ENCODE measurements around the gene ZBED4. TPM values are rescaled to one million over a fixed set of nuclear protein-coding genes. Genes with fewer than 3 reads are reported as not detected.
A peak's percentile ranks its signal among the peaks of the same experiment; 100 is the strongest.

ZBED4 gene
- total RNA-seq, 1 donor from 2014 or later, result 11.8 TPM

DNA sequence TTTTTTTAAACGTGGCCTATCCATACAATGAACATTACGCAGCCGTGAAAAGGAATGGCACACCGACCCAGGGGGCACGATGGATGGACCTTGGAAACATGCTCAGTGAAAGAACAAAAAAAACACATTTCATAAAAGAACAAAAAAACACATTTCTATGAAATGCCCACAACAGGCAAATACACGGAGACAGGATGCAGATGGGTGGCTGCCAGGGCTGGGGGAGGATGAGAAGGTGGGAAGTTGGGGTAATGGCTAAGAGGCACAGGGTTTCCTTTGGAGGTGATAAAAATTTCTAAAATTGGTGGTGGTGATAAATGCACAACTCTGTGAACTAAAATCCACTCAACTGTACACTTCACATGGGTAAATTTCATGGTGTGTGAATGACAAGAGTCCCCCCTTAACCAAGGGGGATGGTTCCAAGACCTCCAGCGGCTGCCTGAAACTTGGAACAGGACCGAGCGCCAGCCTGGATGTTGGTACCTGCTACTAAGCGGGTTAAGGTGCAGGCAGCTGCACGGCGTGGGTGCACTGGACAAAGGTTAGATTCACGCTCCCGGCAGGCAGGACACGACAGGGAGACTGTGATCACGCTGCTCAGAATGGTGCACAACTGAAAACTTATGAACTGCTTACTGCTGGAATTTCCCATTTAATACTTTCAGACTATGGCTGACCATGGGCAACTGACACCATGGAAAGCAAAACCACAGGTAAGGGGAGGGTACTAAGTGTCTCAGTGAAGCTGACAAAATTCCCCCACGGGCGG lies 42.4 kb upstream of the ZBED4 start:
- no peak for DNase-seq
- Histone ChIP-seq H3K27me3 (no peaks in the 10 kb centered on the region), H3K4me3 (no peak overlapping the region), H3K9me3 (no peaks in the 10 kb centered on the region), H3K36me3 (peaks cover 12% of the 10 kb centered on the region), H3K27ac (no peak overlapping the region), H3K4me1 (peaks cover 27% of the 10 kb centered on the region)
- no peak for ATAC-seq
- TF ChIP-seq, protein P1, sequence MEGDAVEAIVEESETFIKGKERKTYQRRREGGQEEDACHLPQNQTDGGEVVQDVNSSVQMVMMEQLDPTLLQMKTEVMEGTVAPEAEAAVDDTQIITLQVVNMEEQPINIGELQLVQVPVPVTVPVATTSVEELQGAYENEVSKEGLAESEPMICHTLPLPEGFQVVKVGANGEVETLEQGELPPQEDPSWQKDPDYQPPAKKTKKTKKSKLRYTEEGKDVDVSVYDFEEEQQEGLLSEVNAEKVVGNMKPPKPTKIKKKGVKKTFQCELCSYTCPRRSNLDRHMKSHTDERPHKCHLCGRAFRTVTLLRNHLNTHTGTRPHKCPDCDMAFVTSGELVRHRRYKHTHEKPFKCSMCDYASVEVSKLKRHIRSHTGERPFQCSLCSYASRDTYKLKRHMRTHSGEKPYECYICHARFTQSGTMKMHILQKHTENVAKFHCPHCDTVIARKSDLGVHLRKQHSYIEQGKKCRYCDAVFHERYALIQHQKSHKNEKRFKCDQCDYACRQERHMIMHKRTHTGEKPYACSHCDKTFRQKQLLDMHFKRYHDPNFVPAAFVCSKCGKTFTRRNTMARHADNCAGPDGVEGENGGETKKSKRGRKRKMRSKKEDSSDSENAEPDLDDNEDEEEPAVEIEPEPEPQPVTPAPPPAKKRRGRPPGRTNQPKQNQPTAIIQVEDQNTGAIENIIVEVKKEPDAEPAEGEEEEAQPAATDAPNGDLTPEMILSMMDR (IDR thresholded peaks at IDR 0.05), result no peak
- intact Hi-C loops (cut with DNase I), result no loop called here

DNA sequence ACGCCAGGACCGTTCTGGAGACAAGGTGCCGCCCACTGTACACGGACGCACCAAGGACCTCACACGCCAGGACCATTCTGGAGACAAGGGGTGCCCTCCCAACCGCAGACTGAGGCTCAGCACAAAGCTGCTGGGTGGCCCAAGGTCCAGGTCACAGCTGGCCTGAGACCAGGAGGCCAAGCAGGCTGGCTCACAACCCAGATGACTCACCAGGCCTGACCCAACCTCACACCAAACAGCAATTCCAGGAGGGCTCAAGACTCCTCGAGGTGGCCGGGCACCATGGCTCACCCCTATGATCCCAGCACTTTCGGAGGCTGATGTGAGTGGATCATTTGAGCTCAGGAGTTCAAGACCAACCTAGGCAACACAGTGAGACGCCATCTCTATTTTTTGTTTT lies 40.8 kb upstream of the ZBED4 start:
- H3K4me1 ChIP-seq, result peaks cover 23% of the 10 kb centered on the region
- H3K36me3 ChIP-seq, result peaks cover 26% of the 10 kb centered on the region
- H3K27ac ChIP-seq, result no peak overlapping the region
- ATAC-seq (peak; percentile 20), DNase-seq (no peak)
- H3K4me3 ChIP-seq, result no peak overlapping the region
- TF ChIP-seq, protein P1 (IDR thresholded peaks at IDR 0.05), result no peak
- intact Hi-C loops (cut with DNase I), result no loop called here
- H3K9me3 ChIP-seq, result no peaks in the 10 kb centered on the region
- H3K27me3 ChIP-seq, result no peaks in the 10 kb centered on the region

DNA sequence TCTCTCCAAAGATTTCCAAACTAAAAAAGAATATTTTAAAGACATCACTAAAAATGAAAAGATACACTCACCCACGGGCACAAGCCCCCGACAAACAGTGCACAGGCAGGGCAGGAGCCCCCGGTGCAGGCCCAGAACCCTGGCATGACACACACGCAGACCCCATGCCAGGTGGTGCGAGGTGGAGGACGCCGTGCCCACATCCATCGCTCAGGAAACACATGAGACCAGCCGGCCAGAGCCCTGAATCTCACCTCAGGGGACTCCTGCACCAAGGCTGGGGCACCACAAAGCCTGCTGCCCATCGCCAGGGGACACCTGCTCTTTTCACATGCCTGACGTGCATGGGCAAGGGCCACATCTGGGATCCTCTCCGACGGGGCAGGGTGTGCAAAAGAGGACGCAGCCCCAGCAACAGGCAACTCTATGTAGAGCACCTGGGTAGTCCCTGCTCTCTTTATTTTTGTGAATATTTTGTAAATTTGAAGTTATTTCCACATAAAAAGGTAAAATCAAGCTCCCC lies 39.4 kb upstream of the ZBED4 start:
- Histone ChIP-seq H3K27ac (no peak overlapping the region), H3K27me3 (no peaks in the 10 kb centered on the region), H3K4me1 (peaks cover 14% of the 10 kb centered on the region), H3K4me3 (no peak overlapping the region), H3K9me3 (no peaks in the 10 kb centered on the region), H3K36me3 (peaks cover 39% of the 10 kb centered on the region)
- DNase-seq (no peak), ATAC-seq (no peak)
- intact Hi-C loops (cut with DNase I), result no loop called here
- TF ChIP-seq, protein P1 (IDR thresholded peaks at IDR 0.05), result no peak

DNA sequence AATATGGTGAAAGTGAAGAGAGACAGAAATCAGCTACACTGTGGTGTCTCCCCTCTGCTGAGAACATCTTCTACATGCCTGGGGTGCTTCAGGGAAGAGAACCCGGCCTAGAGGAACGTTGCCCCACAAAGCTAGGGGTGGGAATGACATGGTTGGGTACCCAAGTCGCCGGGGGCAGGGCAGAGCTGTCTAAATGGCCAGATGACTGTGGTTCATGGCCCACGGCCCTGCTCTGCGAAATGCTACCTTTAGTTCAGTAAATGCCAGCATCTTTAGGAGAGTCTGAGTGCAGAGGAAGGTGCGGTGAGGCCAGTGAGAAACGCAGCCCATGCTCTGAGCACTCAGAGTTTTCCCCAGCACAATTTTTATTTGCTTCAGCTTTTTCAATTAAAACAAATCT lies 38.8 kb upstream of the ZBED4 start:
- TF ChIP-seq, protein P1 (IDR thresholded peaks at IDR 0.05), result no peak
- DNase-seq (no peak), ATAC-seq (no peak)
- Histone ChIP-seq H3K4me3 (no peak overlapping the region), H3K27me3 (no peaks in the 10 kb centered on the region), H3K27ac (no peak overlapping the region), H3K9me3 (no peaks in the 10 kb centered on the region), H3K36me3 (peaks cover 46% of the 10 kb centered on the region), H3K4me1 (peaks cover 14% of the 10 kb centered on the region)
- intact Hi-C loops (cut with DNase I), result no loop called here

DNA sequence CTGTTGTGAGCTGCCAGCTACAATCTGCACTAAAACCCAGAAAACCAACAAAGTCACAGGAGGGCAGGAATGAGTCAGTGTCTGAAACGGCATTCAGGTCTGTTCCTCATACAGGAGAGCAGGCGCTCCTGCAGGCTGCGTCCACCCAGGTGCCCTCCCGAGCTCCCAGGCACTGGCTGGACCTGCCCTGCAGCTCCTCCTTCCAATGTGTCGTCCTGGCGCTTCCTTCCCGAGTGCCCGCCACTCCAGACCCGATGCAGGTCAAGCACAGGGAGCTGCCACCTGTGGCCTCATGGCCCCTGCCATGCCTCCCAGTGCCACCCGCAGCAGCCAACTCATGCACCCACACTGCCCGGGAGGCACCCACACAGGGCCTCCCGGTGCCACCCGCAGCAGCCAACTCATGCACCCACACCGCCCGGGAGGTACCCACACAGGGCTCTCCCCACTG lies 38.0 kb upstream of the ZBED4 start:
- peaks cover 10% of the 10 kb centered on the region for H3K4me1 ChIP-seq
- no peaks in the 10 kb centered on the region for H3K9me3 ChIP-seq
- ATAC-seq (peak; percentile 33), DNase-seq (no peak)
- H3K27ac ChIP-seq, result no peak overlapping the region
- no peaks in the 10 kb centered on the region for H3K27me3 ChIP-seq
- intact Hi-C loops (cut with DNase I), result no loop called here
- H3K4me3 ChIP-seq, result no peak overlapping the region
- TF ChIP-seq, protein P1 (IDR thresholded peaks at IDR 0.05), result no peak
- H3K36me3 ChIP-seq, result peaks cover 54% of the 10 kb centered on the region
